Endodermal cell (in vitro differentiated cells): ENCODE results near the gene LSM7. TPM values are rescaled to one million over a fixed set of nuclear protein-coding genes. Genes with fewer than 3 reads are reported as not detected.

Source experiments
- DNase-seq: peaks from one replicate; pipeline ENCODE4 v3.0.0-alpha.2; 2017
- H3K27ac ChIP-seq: 2 replicates; pipeline ENCODE4 v1.5.1; 2013; ENCODE audit warnings: mild to moderate bottlenecking, low read depth, low read length, moderate library complexity
- H3K27me3 ChIP-seq: 2 replicates; pipeline ENCODE4 v1.6.1; 2013; ENCODE audit warnings: mild to moderate bottlenecking, low read length, moderate library complexity; ENCODE audit not compliant: insufficient read depth, control insufficient read depth, poor library complexity, severe bottlenecking
- H3K36me3 ChIP-seq: 2 replicates; pipeline ENCODE4 v1.7.0; 2013; ENCODE audit warnings: mild to moderate bottlenecking, low read length, moderate library complexity; ENCODE audit not compliant: control insufficient read depth, insufficient read depth
- H3K4me1 ChIP-seq: one replicate; pipeline ENCODE4 v1.7.0; 2013; ENCODE audit warnings: low read length; ENCODE audit not compliant: control insufficient read depth, insufficient read depth
- H3K4me3 ChIP-seq: 2 replicates; pipeline ENCODE4 v1.5.1; 2013; ENCODE audit warnings: mild to moderate bottlenecking, low read length, moderate library complexity
- H3K9ac ChIP-seq: 2 replicates; pipeline ENCODE4 v1.6.1; 2013; ENCODE audit warnings: mild to moderate bottlenecking, low read length, moderate library complexity; ENCODE audit not compliant: poor library complexity, severe bottlenecking; ENCODE audit errors: extremely low read depth
- H3K9me3 ChIP-seq: 2 replicates; pipeline ENCODE4 v1.6.1; 2013; ENCODE audit warnings: mild to moderate bottlenecking, low read length, moderate library complexity; ENCODE audit not compliant: control insufficient read depth
- H3K27ac Mint-ChIP-seq: 2 replicates; pipeline ENCODE4 v1.8.0; 2020; ENCODE audit warnings: mixed read lengths
- H3K27me3 Mint-ChIP-seq: 2 replicates; pipeline ENCODE4 v1.8.0; 2021; ENCODE audit warnings: mild to moderate bottlenecking, mixed read lengths; ENCODE audit not compliant: insufficient read depth
- H3K36me3 Mint-ChIP-seq: 2 replicates; pipeline ENCODE4 v1.8.0; 2020; ENCODE audit warnings: low read depth, mixed read lengths
- H3K4me1 Mint-ChIP-seq: 2 replicates; pipeline ENCODE4 v1.8.0; 2020; ENCODE audit warnings: mixed read lengths
- H3K4me3 Mint-ChIP-seq: 2 replicates; pipeline ENCODE4 v1.8.0; 2020; ENCODE audit warnings: mild to moderate bottlenecking, moderate library complexity, mixed read lengths
- H3K9me3 Mint-ChIP-seq: 2 replicates; pipeline ENCODE4 v1.8.0; 2020; ENCODE audit warnings: mild to moderate bottlenecking, mixed read lengths
- CTCF ChIP-seq: fragments of 200-600 bp; sonication (generic); conservative IDR thresholded peaks from 2 replicates; pipeline ENCODE4 v1.5.0; 2021; ENCODE audit warnings: antibody characterized with exemption, mild to moderate bottlenecking
- WGBS, 2 experiments: methylation state at CpG; one replicate each; pipeline versions ENCODE4 v1.1.5 to v1.1.7; 2013; ENCODE audit warnings: missing lambda C conversion rate in 2 of 2, mixed read lengths in 1 of 2; ENCODE audit not compliant: insufficient coverage in 1 of 2, insufficient read length in 1 of 2; 5-methylcytosine and 5-hydroxymethylcytosine counted together
- total RNA-seq, 2 donors: library from RNA; stranded (reverse); fragmentation: NEBNext Ultra II Directional in 1 of 2; extraction: Animal tissue kit (Norgen Biotek cat#: 25700) in 1 of 2; gene quantifications; 2 replicates in 1 of 2; 3 replicates in 1 of 2; pipeline ENCODE4 v1.2.1, GENCODE V29; 2021

LSM7 gene
- total RNA-seq, 2 donors from 2014 or later, result 141 to 149 TPM

GRCh38 chr19:2345794-2346663, 17.6 kb upstream of the LSM7 start:
- Mint-ChIP-seq H3K27ac (no peak overlapping the region), H3K36me3 (peaks cover 11% of the 10 kb centered on the region), H3K9me3 (no peaks in the 10 kb centered on the region), H3K4me1 (no peaks in the 10 kb centered on the region), H3K4me3 (no peak overlapping the region), H3K27me3 (no peaks in the 10 kb centered on the region)
- Histone ChIP-seq H3K4me3 (no peak overlapping the region), H3K4me1 (no peaks in the 10 kb centered on the region), H3K27ac (no peak overlapping the region), H3K9me3 (no peaks in the 10 kb centered on the region), H3K27me3 (no peaks in the 10 kb centered on the region), H3K9ac (no peak overlapping the region), H3K36me3 (peaks cover 14% of the 10 kb centered on the region)
- DNase-seq, result no peak
- 90 to 94% methylated on average over 15 to 24 of the region's 25 CpGs for WGBS, 2 experiments
- no peak for TF ChIP-seq CTCF

- no peaks in the 10 kb centered on the region for H3K9me3 ChIP-seq
- Mint-ChIP-seq H3K36me3 (peaks cover 11% of the 10 kb centered on the region), H3K4me3 (no peak overlapping the region), H3K27me3 (no peaks in the 10 kb centered on the region), H3K9me3 (no peaks in the 10 kb centered on the region), H3K27ac (no peak overlapping the region), H3K4me1 (no peaks in the 10 kb centered on the region)
- H3K4me3 ChIP-seq, result no peak overlapping the region
- H3K27ac ChIP-seq, result no peak overlapping the region
- DNase-seq, result no peak
- H3K4me1 ChIP-seq, result no peaks in the 10 kb centered on the region
- H3K9ac ChIP-seq, result no peak overlapping the region
- H3K27me3 ChIP-seq, result no peaks in the 10 kb centered on the region
- no peak for TF ChIP-seq CTCF
- WGBS, 2 experiments, result 94 to 97% methylated on average over 17 of the region's 17 CpGs
- H3K36me3 ChIP-seq, result peaks cover 8% of the 10 kb centered on the region
Measured at GRCh38 chr19:2345076-2345475, 16.7 kb upstream of the LSM7 start.

GRCh38 chr19:2344381-2344870, 16.0 kb upstream of the LSM7 start:
- Histone ChIP-seq H3K27me3 (no peaks in the 10 kb centered on the region), H3K9ac (no peak overlapping the region), H3K4me3 (no peak overlapping the region), H3K36me3 (peaks cover 8% of the 10 kb centered on the region), H3K27ac (no peak overlapping the region), H3K9me3 (no peaks in the 10 kb centered on the region), H3K4me1 (no peaks in the 10 kb centered on the region)
- Mint-ChIP-seq H3K36me3 (peaks cover 11% of the 10 kb centered on the region), H3K27me3 (no peaks in the 10 kb centered on the region), H3K4me1 (no peaks in the 10 kb centered on the region), H3K27ac (no peak overlapping the region), H3K4me3 (no peak overlapping the region), H3K9me3 (no peaks in the 10 kb centered on the region)
- 94 to 98% methylated on average over 16 to 24 of the region's 24 CpGs for WGBS, 2 experiments
- no peak for TF ChIP-seq CTCF
- no peak for DNase-seq
